Measurements from ENCODE around the gene KIZ.
A peak's percentile ranks its signal among the peaks of the same experiment; 100 is the strongest.

Gene KIZ

GRCh38 chr20:21180248-21180647 is 54.4 kb downstream of the KIZ start:
- DNase-seq = no peak

- DNase-seq = no peak
These were observed 55.1 kb downstream of the KIZ start for GRCh38 chr20:21181028-21181427.

- no peak for DNase-seq
These were observed 57.1 kb downstream of the KIZ start for GRCh38 chr20:21182832-21183563.

GRCh38 chr20:21183722-21184121 is 57.8 kb downstream of the KIZ start:
- DNase-seq = no peak

GRCh38 chr20:21184819-21185218 is 58.9 kb downstream of the KIZ start:
- no peak for DNase-seq

GRCh38 chr20:21185849-21186248 is 60.0 kb downstream of the KIZ start:
- no peak for DNase-seq

GRCh38 chr20:21189761-21190523 is 64.1 kb downstream of the KIZ start:
- DNase-seq = peak; percentile 53

- DNase-seq = peak; percentile 28
These were observed 65.0 kb downstream of the KIZ start for GRCh38 chr20:21190869-21191268.

- DNase-seq = peak; percentile 56
These were observed 66.0 kb downstream of the KIZ start for GRCh38 chr20:21191839-21192238.

- DNase-seq = no peak
These were observed 76.4 kb downstream of the KIZ start for GRCh38 chr20:21202259-21202658.

GRCh38 chr20:21203088-21203656 is 77.3 kb downstream of the KIZ start:
- DNase-seq = peak; percentile 22

- no peak for DNase-seq
These were observed 80.7 kb downstream of the KIZ start for GRCh38 chr20:21206584-21206983.

GRCh38 chr20:21208999-21209398 is 83.1 kb downstream of the KIZ start:
- no peak for DNase-seq

- DNase-seq = no peak
These were observed 83.8 kb downstream of the KIZ start for GRCh38 chr20:21209668-21210067.

- DNase-seq = no peak
These were observed 87.8 kb downstream of the KIZ start for GRCh38 chr20:21213691-21214090.

GRCh38 chr20:21214431-21214830 is 88.5 kb downstream of the KIZ start:
- DNase-seq = no peak

- no peak for DNase-seq
These were observed 93.8 kb downstream of the KIZ start for GRCh38 chr20:21219686-21220085.

- DNase-seq = no peak
These were observed 98.3 kb downstream of the KIZ start for GRCh38 chr20:21224217-21224616.

GRCh38 chr20:21225215-21225947 is 99.5 kb downstream of the KIZ start:
- DNase-seq = no peak

- no peak for DNase-seq
These were observed 102.6 kb downstream of the KIZ start for GRCh38 chr20:21228511-21228910.

GRCh38 chr20:21229163-21229562 is 103.3 kb downstream of the KIZ start:
- no peak for DNase-seq

- no peak for DNase-seq
These were observed 104.3 kb downstream of the KIZ start for GRCh38 chr20:21230220-21230619.

- no peak for DNase-seq
These were observed 104.8 kb downstream of the KIZ start for GRCh38 chr20:21230686-21231085.

Measured in eye (tissue), 1 donor.